HUES48 (cell line): Measurements from ENCODE around the gene PLEKHA4.
"Not testable (repeated sequence)": the region's sequence is repeated elsewhere in the genome, so short reads cannot be mapped to it uniquely, and the experiment has no call there.

Experiments
- H3K27ac ChIP-seq: one replicate; pipeline ENCODE4 v1.7.0; 2013; ENCODE audit warnings: low read depth, low read length, inconsistent platforms
- H3K27me3 ChIP-seq: 2 replicates; pipeline ENCODE4 v1.6.1; 2013; ENCODE audit warnings: mild to moderate bottlenecking, low read length; ENCODE audit not compliant: control insufficient read depth, insufficient read depth
- H3K36me3 ChIP-seq: 2 replicates; pipeline ENCODE4 v1.6.1; 2013; ENCODE audit warnings: low read length; ENCODE audit not compliant: control insufficient read depth, insufficient read depth
- H3K4me1 ChIP-seq: 2 replicates; pipeline ENCODE4 v1.6.1; 2013; ENCODE audit warnings: mild to moderate bottlenecking, low read length; ENCODE audit not compliant: control insufficient read depth, insufficient read depth
- H3K4me3 ChIP-seq: 2 replicates; pipeline ENCODE4 v1.5.1; 2013; ENCODE audit warnings: mild to moderate bottlenecking, low read depth, low read length
- H3K9ac ChIP-seq: 2 replicates; pipeline ENCODE4 v1.6.1; 2013; ENCODE audit warnings: mild to moderate bottlenecking, low read depth, low read length, moderate library complexity
- H3K9me3 ChIP-seq: 2 replicates; pipeline ENCODE4 v1.6.1; 2013; ENCODE audit warnings: low read length; ENCODE audit not compliant: control insufficient read depth, insufficient read depth

PLEKHA4 gene

GRCh38 chr19:48903788-48904187 lies 35.4 kb upstream of the PLEKHA4 start:
- not testable (repeated sequence) for H3K27me3 ChIP-seq, H3K9ac ChIP-seq, H3K27ac ChIP-seq, H3K4me1 ChIP-seq, H3K4me3 ChIP-seq, H3K9me3 ChIP-seq
- H3K36me3 ChIP-seq, result peaks cover 31% of the 10 kb centered on the region

- H3K9ac ChIP-seq, H3K4me3 ChIP-seq, H3K27me3 ChIP-seq, H3K4me1 ChIP-seq, H3K27ac ChIP-seq, H3K9me3 ChIP-seq: not testable (repeated sequence)
- H3K36me3 ChIP-seq, result peaks cover 22% of the 10 kb centered on the region
Measured at GRCh38 chr19:48902291-48902690, 33.9 kb upstream of the PLEKHA4 start.

DNA sequence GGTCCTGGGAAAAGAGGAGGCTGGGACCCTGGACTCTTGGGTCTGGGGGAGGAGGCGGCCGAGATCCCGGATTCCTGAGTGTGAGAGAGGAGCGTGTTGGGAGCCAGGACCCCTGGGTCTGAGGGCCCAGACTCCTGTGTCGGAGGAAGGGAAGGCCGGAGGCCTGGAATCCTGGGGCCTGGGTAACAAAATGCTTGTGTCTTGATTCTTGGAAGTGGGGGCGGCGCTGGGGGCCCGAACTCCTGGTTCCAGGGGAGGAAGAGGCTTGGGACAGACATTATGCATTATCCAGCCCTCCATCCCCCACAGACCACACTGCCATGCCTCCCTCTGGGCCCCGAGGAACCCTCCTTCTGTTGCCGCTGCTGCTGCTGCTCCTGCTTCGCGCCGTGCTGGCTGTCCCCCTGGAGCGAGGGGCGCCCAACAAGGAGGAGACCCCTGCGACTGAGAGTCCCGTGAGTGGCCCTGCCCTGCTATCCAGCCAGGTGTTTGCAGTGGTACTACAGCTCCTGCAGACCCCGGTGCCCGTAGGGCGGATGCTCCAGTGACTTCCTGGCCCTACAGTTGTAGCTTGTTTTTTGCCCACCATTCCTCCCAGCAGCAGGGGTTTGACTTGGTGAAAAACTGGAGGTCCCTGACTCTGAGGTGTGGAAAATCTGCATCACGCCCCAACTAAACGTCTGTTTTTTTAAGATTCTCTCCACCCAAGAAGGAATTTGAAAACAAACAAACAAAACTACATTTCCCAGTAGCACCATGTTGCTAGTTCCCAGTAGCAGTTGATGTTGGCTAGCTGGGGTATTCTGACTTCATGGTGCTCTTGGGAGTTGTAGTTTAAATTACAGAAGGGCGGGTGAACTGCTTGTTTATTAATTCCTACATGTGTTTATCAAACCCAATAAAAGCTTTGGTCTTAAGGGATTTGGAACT lies 32.3 kb upstream of the PLEKHA4 start:
- no peaks in the 10 kb centered on the region for H3K9me3 ChIP-seq
- no peaks in the 10 kb centered on the region for H3K27me3 ChIP-seq
- H3K27ac ChIP-seq, result peak overlapping the region; percentile 73
- H3K4me3 ChIP-seq, result peak overlapping the region; percentile 83
- peaks cover 3% of the 10 kb centered on the region; the same call in 1 of the 2 replicates for H3K4me1 ChIP-seq
- H3K9ac ChIP-seq, result peak overlapping the region; percentile 47
- peaks cover 22% of the 10 kb centered on the region for H3K36me3 ChIP-seq

GRCh38 chr19:48899781-48900476 lies 31.5 kb upstream of the PLEKHA4 start, which contains the start of gene NUCB1:
NUCB1 (plus strand) TSS chr19:48900312; CDS start chr19:48900797, 485 bp downstream.
- H3K27ac ChIP-seq, result peak within 1 kb of the TSS; percentile 90
- H3K9ac ChIP-seq, result peak within 1 kb of the TSS; percentile 67
- peaks cover 3% of the 10 kb centered on the region; the same call in 1 of the 2 replicates for H3K4me1 ChIP-seq
- peak within 1 kb of the TSS; percentile 83 for H3K4me3 ChIP-seq
- peaks cover 16% of the 10 kb centered on the region for H3K36me3 ChIP-seq
- no peaks in the 10 kb centered on the region for H3K27me3 ChIP-seq
- no peaks in the 10 kb centered on the region for H3K9me3 ChIP-seq

DNA sequence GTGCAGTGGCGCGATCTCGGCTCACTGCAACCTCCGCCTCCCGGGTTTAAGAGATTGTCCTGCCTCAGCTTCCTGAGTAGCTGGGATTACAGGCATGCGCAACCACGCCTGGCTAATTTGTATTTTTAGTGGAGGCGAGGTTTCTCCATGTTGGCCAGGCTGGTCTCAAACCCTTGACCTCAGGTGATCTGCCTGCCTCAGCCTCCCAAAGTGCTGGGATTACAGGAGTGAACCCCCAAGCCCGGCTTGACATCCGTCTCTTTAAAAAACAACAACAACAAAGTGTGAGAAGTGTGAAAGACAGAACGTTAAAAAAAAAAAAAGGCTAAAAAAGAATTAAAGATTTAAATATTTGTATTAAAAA lies 31.0 kb upstream of the PLEKHA4 start:
- Histone ChIP-seq H3K9ac (peak overlapping the region; percentile 67; the same call in 1 of the 2 replicates), H3K4me3 (peak overlapping the region; percentile 83), H3K36me3 (peaks cover 11% of the 10 kb centered on the region)
- H3K27ac ChIP-seq, H3K27me3 ChIP-seq, H3K9me3 ChIP-seq, H3K4me1 ChIP-seq: not testable (repeated sequence)

GRCh38 chr19:48897181-48897580 lies 28.8 kb upstream of the PLEKHA4 start:
- Histone ChIP-seq H3K27ac (no peak overlapping the region), H3K9ac (no peak overlapping the region), H3K9me3 (no peaks in the 10 kb centered on the region), H3K36me3 (peaks cover 4% of the 10 kb centered on the region), H3K4me1 (peaks cover 3% of the 10 kb centered on the region; the same call in 1 of the 2 replicates), H3K4me3 (no peak overlapping the region), H3K27me3 (no peaks in the 10 kb centered on the region)

- H3K4me1 ChIP-seq, result peaks cover 3% of the 10 kb centered on the region; the same call in 1 of the 2 replicates
- H3K9ac ChIP-seq, result no peak overlapping the region
- no peaks in the 10 kb centered on the region for H3K36me3 ChIP-seq
- no peak overlapping the region for H3K27ac ChIP-seq
- no peak overlapping the region; the same call in 1 of the 2 replicates for H3K4me3 ChIP-seq
- H3K27me3 ChIP-seq, result no peaks in the 10 kb centered on the region
- H3K9me3 ChIP-seq, result no peaks in the 10 kb centered on the region
Measured at GRCh38 chr19:48896191-48896720, 27.8 kb upstream of the PLEKHA4 start.

DNA sequence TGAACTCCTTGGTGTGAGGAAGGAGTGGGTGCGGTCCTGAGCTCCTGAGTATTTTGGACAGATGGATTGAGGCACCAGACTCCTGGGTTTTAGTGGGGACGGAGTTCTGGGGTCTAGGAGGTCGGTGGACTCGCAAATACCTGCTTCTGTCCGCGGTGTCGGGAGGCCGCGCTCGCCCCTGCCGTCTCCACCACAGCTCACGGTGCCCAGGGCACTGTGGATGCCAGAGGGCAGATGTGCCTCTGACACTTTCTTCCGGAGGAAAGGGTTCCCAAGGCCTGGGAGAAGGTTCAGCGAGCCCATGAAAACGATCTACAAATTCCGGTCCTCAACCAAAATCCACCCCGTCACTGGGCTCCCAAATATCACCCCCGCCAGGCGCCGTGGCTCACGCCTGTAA lies 26.8 kb upstream of the PLEKHA4 start:
- Histone ChIP-seq H3K4me3 (no peak overlapping the region), H3K9ac (no peak overlapping the region), H3K4me1 (no peaks in the 10 kb centered on the region), H3K36me3 (no peaks in the 10 kb centered on the region), H3K27me3 (no peaks in the 10 kb centered on the region), H3K9me3 (no peaks in the 10 kb centered on the region), H3K27ac (no peak overlapping the region)

DNA sequence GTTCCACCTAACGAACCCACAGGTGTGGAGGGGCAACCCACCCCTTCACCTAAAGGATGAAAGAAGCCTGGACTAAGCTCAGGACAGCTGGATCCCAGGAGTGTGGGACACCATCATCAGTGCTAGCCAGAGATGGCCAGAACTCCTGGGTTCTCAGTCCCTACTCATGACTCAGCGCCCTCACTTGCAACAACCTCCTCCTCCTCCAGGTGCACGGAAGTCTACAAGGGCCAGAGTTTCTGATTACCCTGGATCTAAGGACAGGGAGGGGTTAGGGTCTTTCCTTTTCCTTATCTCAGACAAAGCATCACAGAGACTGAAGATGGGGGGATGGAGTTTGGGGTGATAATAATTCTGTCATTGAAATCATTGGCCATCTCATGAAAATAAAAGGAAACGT lies 22.1 kb upstream of the PLEKHA4 start:
- Histone ChIP-seq H3K27me3 (no peaks in the 10 kb centered on the region), H3K27ac (no peak overlapping the region), H3K36me3 (no peaks in the 10 kb centered on the region), H3K9ac (no peak overlapping the region), H3K4me1 (no peaks in the 10 kb centered on the region), H3K4me3 (no peak overlapping the region), H3K9me3 (no peaks in the 10 kb centered on the region)

DNA sequence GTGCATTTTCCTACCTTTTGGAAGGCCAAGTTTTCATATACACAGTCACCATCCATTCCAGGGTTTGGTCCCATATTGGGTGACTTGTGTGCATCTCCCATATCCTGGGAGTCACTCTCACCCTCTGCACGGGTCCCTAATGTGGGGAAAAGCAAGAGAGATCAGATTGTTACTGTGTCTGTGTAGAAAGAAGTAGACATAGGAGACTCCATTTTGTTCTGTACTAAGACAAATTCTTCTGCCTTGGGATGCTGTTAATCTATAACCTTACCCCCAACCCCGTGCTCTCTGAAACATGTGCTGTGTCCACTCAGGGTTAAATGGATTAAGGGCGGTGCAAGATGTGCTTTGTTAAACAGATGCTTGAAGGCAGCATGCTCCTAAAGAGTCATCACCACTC lies 21.1 kb upstream of the PLEKHA4 start:
- not testable (repeated sequence) for H3K27ac ChIP-seq, H3K27me3 ChIP-seq, H3K4me1 ChIP-seq, H3K9ac ChIP-seq, H3K36me3 ChIP-seq, H3K9me3 ChIP-seq, H3K4me3 ChIP-seq
